ENCODE data around the gene BPIFB4. TPM values are rescaled to one million over a fixed set of nuclear protein-coding genes. Genes with fewer than 3 reads are reported as not detected.

Gene BPIFB4
- total RNA-seq, 1 donor from 2014 or later, result not detected

DNA sequence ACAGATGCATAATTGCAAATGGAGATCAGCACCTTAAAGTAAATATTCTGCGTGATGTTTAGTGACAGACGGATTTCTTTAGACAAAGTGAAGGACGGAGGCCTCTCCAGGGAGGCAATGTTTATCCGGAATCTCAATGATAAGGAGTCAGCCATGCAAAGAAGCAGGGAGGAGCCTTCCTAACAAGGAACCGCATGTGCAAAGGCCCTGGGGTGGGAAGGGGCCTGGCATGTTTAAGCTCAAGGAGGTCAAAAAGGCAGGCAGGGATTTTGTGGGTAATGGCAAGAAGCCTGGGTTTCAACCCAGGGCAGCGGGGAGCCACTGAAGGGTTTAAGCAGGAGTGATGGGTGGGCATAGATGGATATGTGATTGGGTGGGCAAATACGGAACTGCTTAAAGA, 25.1 kb upstream of the BPIFB4 start:
- TF ChIP-seq, protein P1, sequence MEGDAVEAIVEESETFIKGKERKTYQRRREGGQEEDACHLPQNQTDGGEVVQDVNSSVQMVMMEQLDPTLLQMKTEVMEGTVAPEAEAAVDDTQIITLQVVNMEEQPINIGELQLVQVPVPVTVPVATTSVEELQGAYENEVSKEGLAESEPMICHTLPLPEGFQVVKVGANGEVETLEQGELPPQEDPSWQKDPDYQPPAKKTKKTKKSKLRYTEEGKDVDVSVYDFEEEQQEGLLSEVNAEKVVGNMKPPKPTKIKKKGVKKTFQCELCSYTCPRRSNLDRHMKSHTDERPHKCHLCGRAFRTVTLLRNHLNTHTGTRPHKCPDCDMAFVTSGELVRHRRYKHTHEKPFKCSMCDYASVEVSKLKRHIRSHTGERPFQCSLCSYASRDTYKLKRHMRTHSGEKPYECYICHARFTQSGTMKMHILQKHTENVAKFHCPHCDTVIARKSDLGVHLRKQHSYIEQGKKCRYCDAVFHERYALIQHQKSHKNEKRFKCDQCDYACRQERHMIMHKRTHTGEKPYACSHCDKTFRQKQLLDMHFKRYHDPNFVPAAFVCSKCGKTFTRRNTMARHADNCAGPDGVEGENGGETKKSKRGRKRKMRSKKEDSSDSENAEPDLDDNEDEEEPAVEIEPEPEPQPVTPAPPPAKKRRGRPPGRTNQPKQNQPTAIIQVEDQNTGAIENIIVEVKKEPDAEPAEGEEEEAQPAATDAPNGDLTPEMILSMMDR (IDR thresholded peaks at IDR 0.05; ENCODE audit: insufficient read depth, low read length, poor library complexity, severe bottlenecking), result no peak
- Histone ChIP-seq H3K4me3 (ENCODE audit: low read depth, low read length) (no peak overlapping the region), H3K36me3 (ENCODE audit: control insufficient read depth, insufficient read depth, low read length) (no peaks in the 10 kb centered on the region), H3K27me3 (ENCODE audit: control insufficient read depth, insufficient read depth, low read length) (no peaks in the 10 kb centered on the region)
- DNase-seq (ENCODE audit: low read depth), result no peak

DNA sequence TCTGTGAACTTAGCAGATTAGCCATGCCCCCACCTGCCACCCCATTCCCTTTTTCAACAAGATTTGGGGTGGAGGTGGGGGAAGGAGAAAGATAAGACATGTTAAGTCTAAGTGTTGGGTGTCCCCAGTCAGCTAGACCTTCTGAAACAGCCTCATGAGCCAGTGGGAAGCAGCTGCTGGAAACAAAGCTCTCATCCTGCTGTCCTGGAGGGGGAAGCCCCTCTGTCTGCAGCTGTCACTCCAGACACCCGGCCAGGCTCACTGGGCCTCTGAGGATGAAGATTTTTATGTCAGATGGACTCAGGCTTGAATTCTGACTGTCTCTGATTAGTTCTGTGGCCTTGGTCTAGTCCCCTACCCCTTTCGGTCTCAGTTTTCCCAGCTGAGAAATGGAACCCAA, 24.7 kb upstream of the BPIFB4 start:
- Histone ChIP-seq H3K4me3 (ENCODE audit: low read depth, low read length) (no peak overlapping the region), H3K27me3 (ENCODE audit: control insufficient read depth, insufficient read depth, low read length) (no peaks in the 10 kb centered on the region), H3K36me3 (ENCODE audit: control insufficient read depth, insufficient read depth, low read length) (no peaks in the 10 kb centered on the region)
- TF ChIP-seq, protein P1 (IDR thresholded peaks at IDR 0.05; ENCODE audit: insufficient read depth, low read length, poor library complexity, severe bottlenecking), result no peak
- no peak for DNase-seq (ENCODE audit: low read depth)

- Histone ChIP-seq H3K36me3 (ENCODE audit: control insufficient read depth, insufficient read depth, low read length) (no peaks in the 10 kb centered on the region), H3K27me3 (ENCODE audit: control insufficient read depth, insufficient read depth, low read length) (no peaks in the 10 kb centered on the region), H3K4me3 (ENCODE audit: low read depth, low read length) (no peak overlapping the region)
- DNase-seq (ENCODE audit: low read depth), result no peak
- TF ChIP-seq, protein P1 (IDR thresholded peaks at IDR 0.05; ENCODE audit: insufficient read depth, low read length, poor library complexity, severe bottlenecking), result no peak
Measured at GRCh38 chr20:33059136-33059535, 20.3 kb upstream of the BPIFB4 start.

GRCh38 chr20:33059741-33060390, 19.6 kb upstream of the BPIFB4 start:
- TF ChIP-seq, protein P1 (IDR thresholded peaks at IDR 0.05; ENCODE audit: insufficient read depth, low read length, poor library complexity, severe bottlenecking), result no peak
- no peak for DNase-seq (ENCODE audit: low read depth)
- Histone ChIP-seq H3K27me3 (ENCODE audit: control insufficient read depth, insufficient read depth, low read length) (no peaks in the 10 kb centered on the region), H3K36me3 (ENCODE audit: control insufficient read depth, insufficient read depth, low read length) (no peaks in the 10 kb centered on the region), H3K4me3 (ENCODE audit: low read depth, low read length) (no peak overlapping the region)

GRCh38 chr20:33061658-33062028, 17.8 kb upstream of the BPIFB4 start:
- TF ChIP-seq, protein P1 (IDR thresholded peaks at IDR 0.05; ENCODE audit: insufficient read depth, low read length, poor library complexity, severe bottlenecking), result no peak
- DNase-seq (ENCODE audit: low read depth), result no peak

More at GRCh38 chr20:33061658-33062028, 17.8 kb upstream of the BPIFB4 start:
- Histone ChIP-seq H3K36me3 (ENCODE audit: control insufficient read depth, insufficient read depth, low read length) (no peaks in the 10 kb centered on the region), H3K4me3 (ENCODE audit: low read depth, low read length) (no peak overlapping the region), H3K27me3 (ENCODE audit: control insufficient read depth, insufficient read depth, low read length) (no peaks in the 10 kb centered on the region)
